HepG2 (cell line): ENCODE data around the gene CSNK1D. TPM values are rescaled to one million over a fixed set of nuclear protein-coding genes. Genes with fewer than 3 reads are reported as not detected.

Source experiments
- AHR ChIP-seq: IDR thresholded peaks from 2 replicates; pipeline ENCODE4 v1.6.1; 2018; ENCODE audit warnings: missing genetic modification reagents, missing compliant biosample characterization
- CCDC6 ChIP-seq: sonication (generic); formaldehyde crosslinking; IDR thresholded peaks from 2 replicates; pipeline ENCODE4 v1.8.1; 2022; ENCODE audit warnings: mild to moderate bottlenecking, missing genetic modification reagents, moderate library complexity
- GATAD2A ChIP-seq: IDR thresholded peaks from 2 replicates; pipeline ENCODE4 v1.6.1; 2016
- HNRNPH1 ChIP-seq: fragments of 200-400 bp; formaldehyde crosslinking; optimal IDR thresholded peaks from 2 replicates; pipeline ENCODE3; 2017; ENCODE audit warnings: mild to moderate bottlenecking, low read depth, low read length
- HOXA3 ChIP-seq: sonication (generic); formaldehyde crosslinking; IDR thresholded peaks from 2 replicates; pipeline ENCODE4 v1.5.0; 2020; ENCODE audit warnings: missing genetic modification reagents
- JUND ChIP-seq: sonication (generic); formaldehyde crosslinking; IDR thresholded peaks from 2 replicates; pipeline ENCODE4 v1.8.0; 2022; ENCODE audit warnings: mild to moderate bottlenecking, missing genetic modification reagents
- KLF11 ChIP-seq: IDR thresholded peaks from 2 replicates; pipeline ENCODE4 v1.6.1; 2016; ENCODE audit warnings: missing compliant biosample characterization
- MTA3 ChIP-seq: sonication (generic); formaldehyde crosslinking; IDR thresholded peaks from 2 replicates; pipeline ENCODE4 v1.4.0; 2020; ENCODE audit warnings: missing genetic modification reagents
- PHB2 ChIP-seq: fragments of 450-650 bp; IDR thresholded peaks from 2 replicates; pipeline ENCODE4 v1.6.1; 2018; ENCODE audit not compliant: partially characterized antibody
- RBFOX2 ChIP-seq: fragments of 200-400 bp; formaldehyde crosslinking; IDR thresholded peaks from 2 replicates; pipeline ENCODE4 v1.6.1; 2017; ENCODE audit warnings: low read depth, mild to moderate bottlenecking, low read length
- SP5 ChIP-seq: IDR thresholded peaks from 2 replicates; pipeline ENCODE4 v1.6.1; 2016; ENCODE audit warnings: low read depth, borderline replicate concordance
- SRSF4 ChIP-seq: fragments of 200-400 bp; formaldehyde crosslinking; IDR thresholded peaks from one replicate; pipeline ENCODE4 v1.6.1; 2018; ENCODE audit warnings: mild to moderate bottlenecking, low read depth, low read length, moderate library complexity; ENCODE audit not compliant: poor library complexity, severe bottlenecking
- TBL1XR1 ChIP-seq: fragments of 150-350 bp; IDR thresholded peaks from 2 replicates; pipeline ENCODE4 v1.6.1; 2014; ENCODE audit warnings: borderline replicate concordance, low read length; ENCODE audit not compliant: partially characterized antibody
- TCF12 ChIP-seq, 2 experiments: fragments of 450-650 bp in 1 of 2; sonication (generic) in 1 of 2; formaldehyde crosslinking in 1 of 2; IDR thresholded peaks; 2 replicates each; pipeline versions ENCODE4 v1.6.1 to v1.8.0; 2017 to 2022; ENCODE audit warnings: antibody characterized with exemption in 1 of 2, mild to moderate bottlenecking in 1 of 2, missing genetic modification reagents in 1 of 2, moderate library complexity in 1 of 2
- ZNF318 ChIP-seq: sonication (generic); formaldehyde crosslinking; IDR thresholded peaks from 2 replicates; pipeline ENCODE4 v1.4.0; 2020; ENCODE audit warnings: mild to moderate bottlenecking, missing genetic modification reagents
- ZNF792 ChIP-seq: IDR thresholded peaks from 2 replicates; pipeline ENCODE4 v1.6.1; 2016
- ZNF816 ChIP-seq: sonication (generic); formaldehyde crosslinking; IDR thresholded peaks from 2 replicates; pipeline ENCODE4 v1.8.0; 2022; ENCODE audit warnings: missing genetic modification reagents, mild to moderate bottlenecking, borderline replicate concordance
- ZSCAN21 ChIP-seq: sonication (generic); formaldehyde crosslinking; IDR thresholded peaks from 2 replicates; pipeline ENCODE4 v1.8.0; 2022; ENCODE audit warnings: mild to moderate bottlenecking, missing genetic modification reagents, moderate library complexity, borderline replicate concordance
- ZSCAN30 ChIP-seq: sonication (generic); formaldehyde crosslinking; IDR thresholded peaks from 2 replicates; pipeline ENCODE4 v1.5.0; 2020; ENCODE audit warnings: mild to moderate bottlenecking, missing genetic modification reagents
- polyA plus RNA-seq, 8 experiments: library from polyadenylated mRNA; depleted of rRNA in 3 of 8; stranded (reverse) in 7 of 8; unstranded in 1 of 8; fragments of >200 nt; fragmentation: Illumina TruSeq in 4 of 8; extraction: Trizol in 4 of 8; gene quantifications; 2 replicates each; pipeline versions ENCODE4 v1.2.1 to v1.2.3, GENCODE V29; 2011 to 2016; ENCODE audit warnings: low read depth in 4 of 8, missing spikeins in 1 of 8, mixed read lengths in 1 of 8; ENCODE audit not compliant: insufficient read depth in 1 of 8
- total RNA-seq, 5 experiments: library from RNA; depleted of rRNA; stranded (reverse); fragments of >200 nt; fragmentation: Illumina TruSeq; extraction: Trizol; gene quantifications; 2 replicates each; pipeline ENCODE4 v1.2.3, GENCODE V29; 2016; ENCODE audit warnings: low read depth in 1 of 5
- TF ChIP-seq, protein P1 (sequence below): IDR thresholded peaks from 2 replicates; pipeline ENCODE4 v1.6.1; 2016
- TF ChIP-seq, protein P2 (sequence below): sonication (generic); formaldehyde crosslinking; IDR thresholded peaks from 2 replicates; pipeline ENCODE4 v1.5.1; 2020; ENCODE audit warnings: missing genetic modification reagents, mild to moderate bottlenecking, borderline replicate concordance

The CSNK1D gene
- total and polyA plus RNA-seq, 2 of the 13 experiments (the other 11 are each of a cell fraction or from before 2014, with no cell fraction given): 31.5 to 128 TPM

GRCh38 chr17:82297280-82297713, 23.8 kb upstream of the CSNK1D start (continued):
- TF ChIP-seq ZNF318 (CRISPR knock-in tag) (0 out of 2 replicates have a peak, but pooled peaks have one; percentile 4), SRSF4 (no peak), CCDC6 (CRISPR knock-in tag) (no peak), RBFOX2 (no peak), ZSCAN21 (CRISPR knock-in tag) (no peak), ZNF816 (no peak), ZSCAN30 (CRISPR knock-in tag) (no peak), HOXA3 (CRISPR knock-in tag) (no peak), KLF11 (CRISPR knock-in tag) (no peak), PHB2 (no peak), JUND (CRISPR knock-in tag) (no peak; the same call in 1 of the 2 replicates), TCF12 (IDR thresholded peaks at IDR 0.05) (no peak), TCF12 (CRISPR knock-in tag; IDR thresholded peaks at IDR 0.05) (no peak), HNRNPH1 (no peak), TBL1XR1 (no peak), SP5 (no peak), ZNF792 (CRISPR knock-in tag) (no peak), MTA3 (CRISPR knock-in tag) (no peak), AHR (CRISPR knock-in tag) (peak; percentile 65; the same call in 1 of the 2 replicates), GATAD2A (CRISPR knock-in tag) (peak; percentile 8; the same call in 1 of the 2 replicates)
- TF ChIP-seq, protein P1, sequence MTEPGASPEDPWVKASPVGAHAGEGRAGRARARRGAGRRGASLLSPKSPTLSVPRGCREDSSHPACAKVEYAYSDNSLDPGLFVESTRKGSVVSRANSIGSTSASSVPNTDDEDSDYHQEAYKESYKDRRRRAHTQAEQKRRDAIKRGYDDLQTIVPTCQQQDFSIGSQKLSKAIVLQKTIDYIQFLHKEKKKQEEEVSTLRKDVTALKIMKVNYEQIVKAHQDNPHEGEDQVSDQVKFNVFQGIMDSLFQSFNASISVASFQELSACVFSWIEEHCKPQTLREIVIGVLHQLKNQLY: no peak
- TF ChIP-seq, protein P2, sequence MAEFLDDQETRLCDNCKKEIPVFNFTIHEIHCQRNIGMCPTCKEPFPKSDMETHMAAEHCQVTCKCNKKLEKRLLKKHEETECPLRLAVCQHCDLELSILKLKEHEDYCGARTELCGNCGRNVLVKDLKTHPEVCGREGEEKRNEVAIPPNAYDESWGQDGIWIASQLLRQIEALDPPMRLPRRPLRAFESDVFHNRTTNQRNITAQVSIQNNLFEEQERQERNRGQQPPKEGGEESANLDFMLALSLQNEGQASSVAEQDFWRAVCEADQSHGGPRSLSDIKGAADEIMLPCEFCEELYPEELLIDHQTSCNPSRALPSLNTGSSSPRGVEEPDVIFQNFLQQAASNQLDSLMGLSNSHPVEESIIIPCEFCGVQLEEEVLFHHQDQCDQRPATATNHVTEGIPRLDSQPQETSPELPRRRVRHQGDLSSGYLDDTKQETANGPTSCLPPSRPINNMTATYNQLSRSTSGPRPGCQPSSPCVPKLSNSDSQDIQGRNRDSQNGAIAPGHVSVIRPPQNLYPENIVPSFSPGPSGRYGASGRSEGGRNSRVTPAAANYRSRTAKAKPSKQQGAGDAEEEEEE (CRISPR knock-in tag): no peak
